Thyroid gland (tissue), 4 donors: Measurements from ENCODE around the gene MAML1.

ENCODE experiments used
- CTCF ChIP-seq, 6 experiments: fragments of 200-600 bp in 3 of 6; fragments of 450-650 bp in 3 of 6; sonication (generic) in 3 of 6; IDR thresholded peaks; one replicate each; pipeline ENCODE4 v1.5.1; 2016 to 2019; ENCODE audit warnings: antibody characterized with exemption in 6 of 6, mild to moderate bottlenecking in 2 of 6, inconsistent platforms in 1 of 6, moderate library complexity in 1 of 6
- POLR2A ChIP-seq, 2 donors: fragments of 450-650 bp; IDR thresholded peaks; one replicate each; pipeline ENCODE4 v1.6.1; 2017; ENCODE audit warnings: antibody characterized with exemption in 2 of 2, mild to moderate bottlenecking in 2 of 2, moderate library complexity in 1 of 2

GRCh38 chr5:179823937-179824744, 91.5 kb downstream of the MAML1 start:
- TF ChIP-seq POLR2A (IDR thresholded peaks at IDR 0.05) (no peak), CTCF (IDR thresholded peaks at IDR 0.05) (no peak)
